ENCODE results near the gene SDF2L1. TPM values are rescaled to one million over a fixed set of nuclear protein-coding genes. Genes with fewer than 3 reads are reported as not detected.

SDF2L1 gene
- total and polyA plus RNA-seq, 2 of the 13 experiments (the other 11 are each of a cell fraction or from before 2014, with no cell fraction given), result 18.0 to 57.4 TPM

DNA sequence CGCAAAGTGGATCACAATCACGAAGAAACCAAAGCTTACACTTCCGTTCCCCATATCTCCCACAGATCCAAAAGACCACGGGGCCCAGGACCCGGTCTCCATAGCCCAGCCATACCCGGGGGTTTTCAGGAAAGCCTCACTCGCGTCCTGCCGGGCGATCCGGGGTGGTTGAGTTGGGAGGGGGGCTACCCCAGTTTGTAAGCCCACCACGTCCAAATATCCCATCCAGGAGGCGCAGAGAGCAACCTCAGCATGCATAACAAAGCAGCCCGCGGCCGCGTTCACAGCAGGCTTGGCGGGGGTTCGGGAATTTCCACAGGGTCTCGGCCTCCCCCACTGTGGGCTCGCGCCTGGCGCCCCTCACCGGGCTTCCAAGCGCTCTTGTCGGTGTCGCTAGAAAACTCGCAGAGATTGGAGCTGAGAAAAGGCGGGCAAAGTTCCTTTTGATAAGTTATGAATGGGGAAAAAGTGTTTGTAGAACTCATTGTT, 9.5 kb downstream of the SDF2L1 start (continued):
- TF ChIP-seq, protein P1, sequence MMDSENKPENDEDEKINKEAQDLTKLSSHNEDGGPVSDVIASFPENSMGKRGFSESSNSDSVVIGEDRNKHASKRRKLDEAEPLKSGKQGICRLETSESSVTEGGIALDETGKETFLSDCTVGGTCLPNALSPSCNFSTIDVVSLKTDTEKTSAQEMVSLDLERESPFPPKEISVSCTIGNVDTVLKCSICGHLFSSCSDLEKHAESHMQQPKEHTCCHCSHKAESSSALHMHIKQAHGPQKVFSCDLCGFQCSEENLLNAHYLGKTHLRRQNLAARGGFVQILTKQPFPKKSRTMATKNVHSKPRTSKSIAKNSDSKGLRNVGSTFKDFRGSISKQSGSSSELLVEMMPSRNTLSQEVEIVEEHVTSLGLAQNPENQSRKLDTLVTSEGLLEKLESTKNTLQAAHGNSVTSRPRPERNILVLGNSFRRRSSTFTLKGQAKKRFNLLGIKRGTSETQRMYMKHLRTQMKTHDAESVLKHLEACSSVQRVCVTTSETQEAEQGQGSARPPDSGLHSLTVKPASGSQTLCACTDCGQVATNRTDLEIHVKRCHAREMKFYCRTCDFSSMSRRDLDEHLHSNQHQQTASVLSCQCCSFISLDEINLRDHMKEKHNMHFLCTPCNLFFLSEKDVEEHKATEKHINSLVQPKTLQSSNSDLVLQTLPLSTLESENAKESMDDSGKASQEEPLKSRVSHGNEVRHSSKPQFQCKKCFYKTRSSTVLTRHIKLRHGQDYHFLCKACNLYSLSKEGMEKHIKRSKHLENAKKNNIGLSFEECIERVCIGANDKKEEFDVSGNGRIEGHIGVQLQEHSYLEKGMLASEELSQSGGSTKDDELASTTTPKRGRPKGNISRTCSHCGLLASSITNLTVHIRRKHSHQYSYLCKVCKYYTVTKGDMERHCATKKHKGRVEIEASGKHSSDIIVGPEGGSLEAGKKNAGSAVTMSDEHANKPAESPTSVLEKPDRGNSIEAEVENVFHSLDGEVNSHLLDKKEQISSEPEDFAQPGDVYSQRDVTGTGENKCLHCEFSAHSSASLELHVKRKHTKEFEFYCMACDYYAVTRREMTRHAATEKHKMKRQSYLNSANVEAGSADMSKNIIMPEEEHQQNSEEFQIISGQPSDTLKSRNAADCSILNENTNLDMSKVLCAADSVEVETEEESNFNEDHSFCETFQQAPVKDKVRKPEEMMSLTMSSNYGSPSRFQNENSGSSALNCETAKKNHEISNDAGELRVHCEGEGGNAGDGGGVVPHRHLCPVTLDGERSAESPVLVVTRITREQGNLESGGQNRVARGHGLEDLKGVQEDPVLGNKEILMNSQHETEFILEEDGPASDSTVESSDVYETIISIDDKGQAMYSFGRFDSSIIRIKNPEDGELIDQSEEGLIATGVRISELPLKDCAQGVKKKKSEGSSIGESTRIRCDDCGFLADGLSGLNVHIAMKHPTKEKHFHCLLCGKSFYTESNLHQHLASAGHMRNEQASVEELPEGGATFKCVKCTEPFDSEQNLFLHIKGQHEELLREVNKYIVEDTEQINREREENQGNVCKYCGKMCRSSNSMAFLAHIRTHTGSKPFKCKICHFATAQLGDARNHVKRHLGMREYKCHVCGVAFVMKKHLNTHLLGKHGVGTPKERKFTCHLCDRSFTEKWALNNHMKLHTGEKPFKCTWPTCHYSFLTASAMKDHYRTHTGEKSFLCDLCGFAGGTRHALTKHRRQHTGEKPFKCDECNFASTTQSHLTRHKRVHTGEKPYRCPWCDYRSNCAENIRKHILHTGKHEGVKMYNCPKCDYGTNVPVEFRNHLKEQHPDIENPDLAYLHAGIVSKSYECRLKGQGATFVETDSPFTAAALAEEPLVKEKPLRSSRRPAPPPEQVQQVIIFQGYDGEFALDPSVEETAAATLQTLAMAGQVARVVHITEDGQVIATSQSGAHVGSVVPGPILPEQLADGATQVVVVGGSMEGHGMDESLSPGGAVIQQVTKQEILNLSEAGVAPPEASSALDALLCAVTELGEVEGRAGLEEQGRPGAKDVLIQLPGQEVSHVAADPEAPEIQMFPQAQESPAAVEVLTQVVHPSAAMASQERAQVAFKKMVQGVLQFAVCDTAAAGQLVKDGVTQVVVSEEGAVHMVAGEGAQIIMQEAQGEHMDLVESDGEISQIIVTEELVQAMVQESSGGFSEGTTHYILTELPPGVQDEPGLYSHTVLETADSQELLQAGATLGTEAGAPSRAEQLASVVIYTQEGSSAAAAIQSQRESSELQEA (CRISPR knock-in tag; IDR thresholded peaks at IDR 0.05; ENCODE audit: not compliant biosample characterization), result peak; percentile 24
- TF ChIP-seq, protein P2, sequence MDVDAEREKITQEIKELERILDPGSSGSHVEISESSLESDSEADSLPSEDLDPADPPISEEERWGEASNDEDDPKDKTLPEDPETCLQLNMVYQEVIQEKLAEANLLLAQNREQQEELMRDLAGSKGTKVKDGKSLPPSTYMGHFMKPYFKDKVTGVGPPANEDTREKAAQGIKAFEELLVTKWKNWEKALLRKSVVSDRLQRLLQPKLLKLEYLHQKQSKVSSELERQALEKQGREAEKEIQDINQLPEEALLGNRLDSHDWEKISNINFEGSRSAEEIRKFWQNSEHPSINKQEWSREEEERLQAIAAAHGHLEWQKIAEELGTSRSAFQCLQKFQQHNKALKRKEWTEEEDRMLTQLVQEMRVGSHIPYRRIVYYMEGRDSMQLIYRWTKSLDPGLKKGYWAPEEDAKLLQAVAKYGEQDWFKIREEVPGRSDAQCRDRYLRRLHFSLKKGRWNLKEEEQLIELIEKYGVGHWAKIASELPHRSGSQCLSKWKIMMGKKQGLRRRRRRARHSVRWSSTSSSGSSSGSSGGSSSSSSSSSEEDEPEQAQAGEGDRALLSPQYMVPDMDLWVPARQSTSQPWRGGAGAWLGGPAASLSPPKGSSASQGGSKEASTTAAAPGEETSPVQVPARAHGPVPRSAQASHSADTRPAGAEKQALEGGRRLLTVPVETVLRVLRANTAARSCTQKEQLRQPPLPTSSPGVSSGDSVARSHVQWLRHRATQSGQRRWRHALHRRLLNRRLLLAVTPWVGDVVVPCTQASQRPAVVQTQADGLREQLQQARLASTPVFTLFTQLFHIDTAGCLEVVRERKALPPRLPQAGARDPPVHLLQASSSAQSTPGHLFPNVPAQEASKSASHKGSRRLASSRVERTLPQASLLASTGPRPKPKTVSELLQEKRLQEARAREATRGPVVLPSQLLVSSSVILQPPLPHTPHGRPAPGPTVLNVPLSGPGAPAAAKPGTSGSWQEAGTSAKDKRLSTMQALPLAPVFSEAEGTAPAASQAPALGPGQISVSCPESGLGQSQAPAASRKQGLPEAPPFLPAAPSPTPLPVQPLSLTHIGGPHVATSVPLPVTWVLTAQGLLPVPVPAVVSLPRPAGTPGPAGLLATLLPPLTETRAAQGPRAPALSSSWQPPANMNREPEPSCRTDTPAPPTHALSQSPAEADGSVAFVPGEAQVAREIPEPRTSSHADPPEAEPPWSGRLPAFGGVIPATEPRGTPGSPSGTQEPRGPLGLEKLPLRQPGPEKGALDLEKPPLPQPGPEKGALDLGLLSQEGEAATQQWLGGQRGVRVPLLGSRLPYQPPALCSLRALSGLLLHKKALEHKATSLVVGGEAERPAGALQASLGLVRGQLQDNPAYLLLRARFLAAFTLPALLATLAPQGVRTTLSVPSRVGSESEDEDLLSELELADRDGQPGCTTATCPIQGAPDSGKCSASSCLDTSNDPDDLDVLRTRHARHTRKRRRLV (CRISPR knock-in tag; IDR thresholded peaks at IDR 0.05), result 0 out of 2 replicates have a peak, but pooled peaks have one; percentile 49
- TF ChIP-seq ZNF776 (CRISPR knock-in tag; IDR thresholded peaks at IDR 0.05) (peak; percentile 69; the same call in 1 of the 2 replicates), ZBTB7B (CRISPR knock-in tag; IDR thresholded peaks at IDR 0.05) (peak; percentile 20), MED8 (CRISPR knock-in tag; IDR thresholded peaks at IDR 0.05; ENCODE audit: insufficient replicate concordance) (no peak), EEA1 (CRISPR knock-in tag; IDR thresholded peaks at IDR 0.05; ENCODE audit: borderline replicate concordance) (no peak), ASH2L (IDR thresholded peaks at IDR 0.05; ENCODE audit: insufficient read length, low read depth, low read length) (peak; percentile 64), IRF2 (CRISPR knock-in tag; IDR thresholded peaks at IDR 0.05) (0 out of 2 replicates have a peak, but pooled peaks have one; percentile 14), MIXL1 (CRISPR knock-in tag; IDR thresholded peaks at IDR 0.05) (no peak), ZNF557 (CRISPR knock-in tag; IDR thresholded peaks at IDR 0.05) (0 out of 2 replicates have a peak, but pooled peaks have one; percentile 32), ZNF709 (CRISPR knock-in tag; IDR thresholded peaks at IDR 0.05) (no peak), MZF1 (CRISPR knock-in tag; IDR thresholded peaks at IDR 0.05; ENCODE audit: borderline replicate concordance) (no peak), AHR (CRISPR knock-in tag; IDR thresholded peaks at IDR 0.05) (no peak), SALL1 (CRISPR knock-in tag; IDR thresholded peaks at IDR 0.05) (0 out of 2 replicates have a peak, but pooled peaks have one; percentile 7), ZNF781 (CRISPR knock-in tag; IDR thresholded peaks at IDR 0.05; ENCODE audit: borderline replicate concordance, not compliant biosample characterization) (peak; percentile 22), AGO2 (optimal IDR thresholded peaks at IDR 0.05; ENCODE audit: low read depth, low read length) (peak; percentile 76), POLR2G (IDR thresholded peaks at IDR 0.05; ENCODE audit: low read depth, low read length) (peak; percentile 63), SKI (IDR thresholded peaks at IDR 0.05; ENCODE audit: partially characterized antibody) (no peak)
